Gastroesophageal sphincter (tissue), 3 donors: Measurements from ENCODE around the gene PLXNA3.

Source experiments
- EP300 ChIP-seq: sonication (generic); formaldehyde crosslinking; IDR thresholded peaks from one replicate; pipeline ENCODE4 v1.6.1; 2017; ENCODE audit warnings: antibody characterized with exemption, mild to moderate bottlenecking
- POLR2A ChIP-seq, 2 donors: fragments of 450-650 bp; IDR thresholded peaks; one replicate each; pipeline ENCODE4 v1.6.1; 2017; ENCODE audit warnings: antibody characterized with exemption in 2 of 2, mild to moderate bottlenecking in 2 of 2, moderate library complexity in 1 of 2
- POLR2AphosphoS5 ChIP-seq: sonication (generic); formaldehyde crosslinking; IDR thresholded peaks from one replicate; pipeline ENCODE4 v1.6.1; 2017; ENCODE audit warnings: antibody characterized with exemption
- TF ChIP-seq, protein P1 (sequence below), 4 experiments: fragments of 200-600 bp in 2 of 4; fragments of 450-650 bp in 2 of 4; sonication (generic) in 1 of 4; IDR thresholded peaks; one replicate each; pipeline ENCODE4 v1.5.1; 2017 to 2019; ENCODE audit warnings: antibody characterized with exemption in 4 of 4, mild to moderate bottlenecking in 2 of 4, moderate library complexity in 2 of 4

DNA sequence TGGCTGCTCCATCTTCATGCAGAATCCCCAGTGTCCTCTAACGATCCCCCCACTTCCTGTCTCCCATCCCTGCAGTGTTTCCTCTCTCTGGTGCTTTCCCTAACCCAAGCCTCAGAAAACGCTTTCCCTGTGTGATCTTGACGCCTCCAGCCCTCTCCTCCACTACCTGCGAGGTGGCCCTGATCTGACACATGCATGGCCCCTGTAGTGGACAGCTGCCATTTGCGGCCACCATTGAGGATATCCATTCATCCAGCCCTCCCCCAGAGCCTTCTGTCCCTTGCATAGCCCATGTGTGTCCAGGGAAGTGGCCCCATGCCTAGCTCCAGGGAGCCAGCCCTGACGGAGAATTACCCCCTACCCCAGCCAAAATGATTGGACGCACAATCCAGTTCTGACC is 25.2 kb downstream of the PLXNA3 start:
- TF ChIP-seq POLR2A (IDR thresholded peaks at IDR 0.05) (no peak), POLR2AphosphoS5 (no peak), EP300 (no peak)
- TF ChIP-seq, protein P1, sequence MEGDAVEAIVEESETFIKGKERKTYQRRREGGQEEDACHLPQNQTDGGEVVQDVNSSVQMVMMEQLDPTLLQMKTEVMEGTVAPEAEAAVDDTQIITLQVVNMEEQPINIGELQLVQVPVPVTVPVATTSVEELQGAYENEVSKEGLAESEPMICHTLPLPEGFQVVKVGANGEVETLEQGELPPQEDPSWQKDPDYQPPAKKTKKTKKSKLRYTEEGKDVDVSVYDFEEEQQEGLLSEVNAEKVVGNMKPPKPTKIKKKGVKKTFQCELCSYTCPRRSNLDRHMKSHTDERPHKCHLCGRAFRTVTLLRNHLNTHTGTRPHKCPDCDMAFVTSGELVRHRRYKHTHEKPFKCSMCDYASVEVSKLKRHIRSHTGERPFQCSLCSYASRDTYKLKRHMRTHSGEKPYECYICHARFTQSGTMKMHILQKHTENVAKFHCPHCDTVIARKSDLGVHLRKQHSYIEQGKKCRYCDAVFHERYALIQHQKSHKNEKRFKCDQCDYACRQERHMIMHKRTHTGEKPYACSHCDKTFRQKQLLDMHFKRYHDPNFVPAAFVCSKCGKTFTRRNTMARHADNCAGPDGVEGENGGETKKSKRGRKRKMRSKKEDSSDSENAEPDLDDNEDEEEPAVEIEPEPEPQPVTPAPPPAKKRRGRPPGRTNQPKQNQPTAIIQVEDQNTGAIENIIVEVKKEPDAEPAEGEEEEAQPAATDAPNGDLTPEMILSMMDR (IDR thresholded peaks at IDR 0.05) = no peak
